GM06990 (cell line): Measurements from ENCODE around the gene ZNF554.

Source experiments
- DNase-seq: peaks from one replicate; pipeline ENCODE4 v3.0.0-alpha.2; 2011; ENCODE audit not compliant: insufficient read length; ENCODE audit errors: extremely low read depth
- H3K27me3 ChIP-seq: replicated peaks from 2 replicates; pipeline ENCODE4 v1.6.0; 2011; ENCODE audit warnings: low read length; ENCODE audit not compliant: control insufficient read depth, insufficient read depth
- H3K36me3 ChIP-seq: 2 replicates; pipeline ENCODE4 v1.5.1; 2011; ENCODE audit warnings: low read length; ENCODE audit not compliant: control insufficient read depth, insufficient read depth
- H3K4me3 ChIP-seq: replicated peaks from 2 replicates; pipeline ENCODE4 v1.5.1; 2011; ENCODE audit warnings: low read depth, mild to moderate bottlenecking, control low read depth, low read length
- TF ChIP-seq, protein P1 (sequence below): IDR thresholded peaks from 2 replicates; pipeline ENCODE4 v1.5.1; 2011; ENCODE audit warnings: low read length, control low read depth, mild to moderate bottlenecking, inconsistent platforms; ENCODE audit not compliant: insufficient read depth, poor library complexity, severe bottlenecking

Gene ZNF554

DNA sequence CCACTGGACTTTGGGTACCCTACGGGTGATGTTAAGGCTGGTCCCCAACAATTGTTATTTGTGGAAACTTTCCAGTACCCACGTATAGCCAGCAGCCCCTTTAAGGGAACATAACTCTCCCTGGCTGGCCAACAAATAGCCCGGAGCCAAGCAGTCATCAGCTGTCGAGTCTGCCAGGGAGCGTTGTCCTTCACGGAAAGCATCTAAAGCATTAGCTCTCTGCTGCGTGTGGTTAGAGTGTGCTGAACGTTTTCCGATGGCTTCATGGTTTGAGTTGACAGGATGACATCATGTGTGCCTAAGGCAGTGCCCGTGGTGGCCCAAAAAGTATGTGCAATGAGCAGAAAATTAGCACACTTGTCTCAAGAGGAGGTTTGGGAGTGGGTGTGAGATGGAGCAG is 44.1 kb downstream of the ZNF554 start:
- Histone ChIP-seq H3K4me3 (no peak overlapping the region), H3K27me3 (no peaks in the 10 kb centered on the region), H3K36me3 (no peaks in the 10 kb centered on the region)
- no peak for DNase-seq
- TF ChIP-seq, protein P1, sequence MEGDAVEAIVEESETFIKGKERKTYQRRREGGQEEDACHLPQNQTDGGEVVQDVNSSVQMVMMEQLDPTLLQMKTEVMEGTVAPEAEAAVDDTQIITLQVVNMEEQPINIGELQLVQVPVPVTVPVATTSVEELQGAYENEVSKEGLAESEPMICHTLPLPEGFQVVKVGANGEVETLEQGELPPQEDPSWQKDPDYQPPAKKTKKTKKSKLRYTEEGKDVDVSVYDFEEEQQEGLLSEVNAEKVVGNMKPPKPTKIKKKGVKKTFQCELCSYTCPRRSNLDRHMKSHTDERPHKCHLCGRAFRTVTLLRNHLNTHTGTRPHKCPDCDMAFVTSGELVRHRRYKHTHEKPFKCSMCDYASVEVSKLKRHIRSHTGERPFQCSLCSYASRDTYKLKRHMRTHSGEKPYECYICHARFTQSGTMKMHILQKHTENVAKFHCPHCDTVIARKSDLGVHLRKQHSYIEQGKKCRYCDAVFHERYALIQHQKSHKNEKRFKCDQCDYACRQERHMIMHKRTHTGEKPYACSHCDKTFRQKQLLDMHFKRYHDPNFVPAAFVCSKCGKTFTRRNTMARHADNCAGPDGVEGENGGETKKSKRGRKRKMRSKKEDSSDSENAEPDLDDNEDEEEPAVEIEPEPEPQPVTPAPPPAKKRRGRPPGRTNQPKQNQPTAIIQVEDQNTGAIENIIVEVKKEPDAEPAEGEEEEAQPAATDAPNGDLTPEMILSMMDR: no peak

DNA sequence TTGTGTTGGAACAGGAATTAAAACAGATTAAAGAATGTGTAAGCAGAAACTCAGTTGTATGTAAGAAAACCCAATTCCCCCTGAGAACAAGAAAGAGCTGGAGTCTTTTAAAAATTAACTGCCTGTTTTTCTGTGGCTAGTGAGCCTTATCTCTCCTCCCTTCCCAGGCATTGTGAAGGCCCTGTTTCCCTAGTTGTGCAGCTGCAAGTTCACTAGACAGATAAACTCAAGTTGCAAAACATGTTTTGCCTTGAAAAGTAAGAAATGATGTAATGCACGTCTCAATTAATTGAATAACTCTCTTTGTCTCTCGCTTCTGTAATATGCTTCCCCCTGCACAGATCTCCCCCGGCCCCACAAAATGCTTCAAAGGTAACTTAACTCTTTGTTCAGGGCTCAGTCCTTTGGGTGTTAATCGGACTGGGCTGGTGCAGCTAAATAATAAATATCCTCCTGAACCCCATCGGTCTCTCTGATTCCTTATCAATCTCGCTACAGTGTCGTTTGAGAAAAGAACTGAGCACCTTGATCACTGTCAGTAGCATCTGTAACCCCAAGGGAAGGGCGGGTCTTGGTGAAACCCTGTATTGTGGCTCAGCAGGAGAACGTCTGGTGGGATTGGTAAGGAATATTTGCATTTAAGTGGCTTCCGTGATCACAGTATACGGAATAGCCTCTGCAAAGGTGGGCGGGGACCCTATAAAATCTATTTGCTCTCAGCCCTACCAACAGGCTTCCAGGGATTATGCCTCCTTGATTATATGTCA is 45.8 kb downstream of the ZNF554 start:
- TF ChIP-seq, protein P1: no peak
- no peaks in the 10 kb centered on the region for H3K36me3 ChIP-seq
- DNase-seq: no peak
- no peaks in the 10 kb centered on the region for H3K27me3 ChIP-seq
- H3K4me3 ChIP-seq: no peak overlapping the region

DNA sequence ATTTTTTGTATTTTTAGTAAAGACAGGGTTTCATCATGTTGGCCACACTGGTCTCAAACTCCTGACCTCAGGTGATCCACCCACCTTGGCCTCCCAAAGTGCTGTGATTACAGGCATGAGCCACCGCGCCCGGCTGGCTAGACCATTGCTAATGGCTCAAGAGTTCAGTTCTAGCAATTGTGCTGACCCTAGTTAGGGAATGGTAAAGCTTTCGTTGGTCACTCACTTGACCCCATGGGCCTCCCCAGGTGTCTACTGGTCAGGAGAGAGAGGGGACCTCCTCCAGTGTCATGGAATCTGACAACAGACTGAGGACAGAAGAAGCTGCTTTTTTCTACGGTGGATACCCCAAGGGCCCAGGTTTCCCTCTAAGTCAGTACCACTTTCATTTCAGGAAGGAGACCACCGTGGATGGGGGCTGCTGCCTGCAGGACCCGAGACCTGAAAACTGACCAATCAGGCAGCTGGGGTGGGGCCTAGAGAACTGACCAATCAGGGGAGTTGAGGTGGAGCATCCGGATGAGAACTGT is 46.9 kb downstream of the ZNF554 start:
- H3K4me3 ChIP-seq: no peak overlapping the region
- H3K36me3 ChIP-seq: no peaks in the 10 kb centered on the region
- TF ChIP-seq, protein P1: no peak
- DNase-seq: no peak
- H3K27me3 ChIP-seq: no peaks in the 10 kb centered on the region

DNA sequence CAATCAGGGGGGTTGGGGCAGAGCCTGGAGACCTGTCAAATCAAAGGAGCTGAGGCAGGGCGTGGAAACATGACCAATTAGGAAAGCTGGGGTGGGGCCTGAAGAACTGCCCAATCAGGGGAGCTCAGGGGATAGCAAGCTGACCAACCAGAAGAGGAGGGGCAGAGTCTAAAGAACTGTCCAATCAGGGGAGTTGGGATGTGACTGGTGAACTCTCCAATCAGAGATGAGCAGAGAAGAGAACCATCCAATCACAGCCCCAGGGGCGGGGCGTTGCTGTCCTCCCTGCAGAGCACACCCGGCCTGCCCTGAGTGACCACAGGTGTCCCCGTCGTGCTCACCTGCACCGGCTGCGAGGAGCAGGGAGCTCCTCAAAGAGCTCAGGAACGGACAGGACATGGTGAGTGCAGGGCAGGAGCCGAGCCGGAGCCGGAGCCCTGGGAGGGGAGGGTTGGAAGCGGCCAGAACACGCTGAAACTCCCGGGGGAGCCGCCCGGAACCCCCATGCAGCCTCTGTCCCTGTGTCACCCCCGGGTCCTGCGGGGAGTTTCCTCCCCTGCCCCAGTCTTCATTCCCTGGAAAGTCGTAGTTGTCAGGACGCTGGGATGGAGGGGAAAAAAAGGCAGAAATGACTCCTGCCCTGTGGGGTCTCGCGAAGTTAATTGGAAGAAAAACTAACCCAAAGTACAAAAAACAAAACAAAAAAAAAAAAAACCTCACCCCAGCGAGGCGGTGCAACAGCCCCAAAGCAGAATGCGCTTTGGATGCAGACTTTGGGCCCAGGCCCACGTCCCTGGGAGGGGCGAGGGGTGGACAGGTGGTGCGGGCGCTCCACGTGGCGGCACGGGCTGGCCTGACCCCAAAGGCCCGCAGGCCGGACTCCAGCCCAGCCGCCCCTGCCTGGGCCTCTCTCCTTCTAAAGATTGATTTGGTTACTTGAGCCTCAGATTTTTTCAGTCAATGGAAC is 47.6 kb downstream of the ZNF554 start, which contains the start of gene ZNF556:
TSS of gene ZNF556 (plus strand) at position 311 of the 967 bp plus-strand sequence. CDS start at position 398, 87 bp downstream.
- H3K36me3 ChIP-seq: no peaks in the 10 kb centered on the region

DNA sequence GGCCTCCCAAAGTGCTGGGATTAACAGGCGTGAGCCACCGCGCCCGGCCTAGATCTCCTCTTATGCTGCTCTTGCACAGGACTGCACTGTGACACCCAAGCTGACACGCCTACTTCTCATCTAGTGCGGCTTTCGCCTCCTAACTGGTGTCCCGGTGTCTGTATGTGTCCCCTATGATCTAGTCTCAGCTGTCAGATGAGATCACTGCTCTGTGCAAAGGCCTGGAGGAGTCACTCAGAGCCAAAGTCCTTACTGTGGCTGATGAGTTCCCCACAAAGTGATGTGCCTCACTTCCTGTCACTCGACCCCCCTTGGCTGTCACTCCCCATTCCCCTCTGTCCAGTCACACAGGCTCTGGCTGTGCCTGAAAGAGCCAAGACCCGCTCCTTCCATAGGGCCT is 50.0 kb downstream of the ZNF554 start:
- TF ChIP-seq, protein P1: no peak
- Histone ChIP-seq H3K27me3 (no peaks in the 10 kb centered on the region), H3K36me3 (no peaks in the 10 kb centered on the region), H3K4me3 (no peak overlapping the region)
- DNase-seq: no peak

More for the DNA sequence above, 47.6 kb downstream of the ZNF554 start, which contains the start of gene ZNF556:
- no peaks in the 10 kb centered on the region for H3K27me3 ChIP-seq
- H3K4me3 ChIP-seq: no peak within 1 kb of the TSS
- DNase-seq: no peak
- TF ChIP-seq, protein P1: no peak
